ENCODE measurements around the gene TLE5. TPM values are rescaled to one million over a fixed set of nuclear protein-coding genes. Genes with fewer than 3 reads are reported as not detected.
A peak's percentile ranks its signal among the peaks of the same experiment; 100 is the strongest.

The TLE5 gene
- total and polyA plus RNA-seq, 9 of the 15 experiments (the other 6 are each of a cell fraction or from before 2014, with no cell fraction given) = 2.0 to 347 (median 235) TPM

GRCh38 chr19:3075605-3076431 lies 13.5 kb upstream of the TLE5 start:
- ChIA-PET CTCF (ENCODE audit: low intra/inter-chr PET ratio) (interaction anchor here (0.6 to 1.7 kb wide), 9 partner anchors 28 to 409 kb away, joined by 3 to 8 read pairs (median 4); no protein-coding TSS in a partner anchor), POLR2A (interaction anchor here (0.7 to 0.9 kb wide), 2 partner anchors 22 to 38 kb away, joined by 3 read pairs; no protein-coding TSS in a partner anchor)
- H3K9ac ChIP-seq (ENCODE audit: insufficient read depth in 1 of 2, low read depth in 2 of 2, low read length in 2 of 2) = peak overlapping the region; percentile 45 to 75; a peak in 1 of 4 replicates
- no peaks in the 10 kb centered on the region for H3K79me2 ChIP-seq (ENCODE audit: control insufficient read depth, insufficient read depth, low read length)
- 12% methylated on average over 33 of the region's 41 CpGs for WGBS (ENCODE audit: insufficient coverage, low coverage, missing lambda C conversion rate)
- H3K4me1 ChIP-seq (replicated peaks in 1 of 2; ENCODE audit: control insufficient read depth in 2 of 2, insufficient read depth in 2 of 2, low read length in 2 of 2) = peaks cover 8 to 18% of the 10 kb centered on the region in 2 experiments; a peak in 3 of 5 replicates
- DNase-seq (ENCODE audit: extremely low read depth in 1 of 4, low spot score in 3 of 4) (peak; percentile 75 to 86 (median 81)), FAIRE-seq (peak; percentile 19), ATAC-seq (peak; percentile 74)
- no peak overlapping the region for H3K27ac ChIP-seq (ENCODE audit: extremely low read depth, low read depth, low read length)
- H3K9me1 ChIP-seq (ENCODE audit: control insufficient read depth, insufficient read depth, low read length) = no peaks in the 10 kb centered on the region
- no peaks in the 10 kb centered on the region for H4K20me1 ChIP-seq (replicated peaks; ENCODE audit: control insufficient read depth, insufficient read depth, low read length)
- peak overlapping the region; percentile 81 for H3K4me2 ChIP-seq (ENCODE audit: insufficient read depth, low read length)
- no peaks in the 10 kb centered on the region for H3K9me3 ChIP-seq (replicated peaks; ENCODE audit: control insufficient read depth, insufficient read depth, low read depth, low read length)
- BruUV-seq (replicated peaks) = no TSS peak
- H2AFZ ChIP-seq (ENCODE audit: low read depth, low read length) = peak overlapping the region; percentile 75
- no peaks in the 10 kb centered on the region for H3K27me3 ChIP-seq (ENCODE audit: control insufficient read depth in 2 of 2, insufficient read depth in 2 of 2, low read length in 2 of 2)
- intact Hi-C loops (cut with micrococcal nuclease) (loop anchor here (1.0 to 2.0 kb wide), 2 partner anchors 87 to 114 kb away; no protein-coding TSS in a partner anchor), in situ Hi-C loops (cut with MboI) (no loop called here)
- no peaks in the 10 kb centered on the region for H3K36me3 ChIP-seq (ENCODE audit: control insufficient read depth, insufficient read depth, low read length)
- H3K4me3 ChIP-seq = no peak overlapping the region
- TF ChIP-seq SIN3A (IDR thresholded peaks at IDR 0.05; ENCODE audit: borderline replicate concordance in 2 of 2, control insufficient read depth in 1 of 2, low read depth in 2 of 2, low read length in 2 of 2) = no peak
- TF ChIP-seq SRF (CRISPR knock-in tag; IDR thresholded peaks at IDR 0.05) = no peak
- 0 out of 2 replicates have a peak, but pooled peaks have one; percentile 54 for TF ChIP-seq SAFB (IDR thresholded peaks at IDR 0.05; ENCODE audit: borderline replicate concordance, low read depth, low read length)
- TF ChIP-seq ZNF449 (CRISPR knock-in tag; IDR thresholded peaks at IDR 0.05) = no peak
- TF ChIP-seq ZNF324 (CRISPR knock-in tag; IDR thresholded peaks at IDR 0.05) = no peak
- TF ChIP-seq MCM7 (IDR thresholded peaks at IDR 0.05) = no peak
- no peak for TF ChIP-seq HBP1 (CRISPR knock-in tag; IDR thresholded peaks at IDR 0.05)
- no peak for TF ChIP-seq SPI1 (IDR thresholded peaks at IDR 0.05; ENCODE audit: borderline replicate concordance, low read depth, low read length)
- no peak for TF ChIP-seq ZNF184 (CRISPR knock-in tag; IDR thresholded peaks at IDR 0.05)
- no peak for TF ChIP-seq ZNF639 (CRISPR knock-in tag; conservative IDR thresholded peaks at IDR 0.05 in 1 of 2, IDR thresholded peaks at IDR 0.05 in 1 of 2)
- TF ChIP-seq CREB5 (CRISPR knock-in tag; IDR thresholded peaks at IDR 0.05) = no peak
- no peak for TF ChIP-seq MAFG (tag; conservative IDR thresholded peaks at IDR 0.05)
- no peak for TF ChIP-seq ZNF41 (CRISPR knock-in tag; conservative IDR thresholded peaks at IDR 0.05)

Data from K562 (cell line).